NCI-H2171 (cell line): ENCODE measurements around the gene ANO1.
"Not testable (repeated sequence)": the region's sequence is repeated elsewhere in the genome, so short reads cannot be mapped to it uniquely, and the experiment has no call there.

Experiments used
- DNase-seq: peaks from one replicate; lab custom pipeline; 2025; lab: John Stamatoyannopoulos, UW

The ANO1 gene

GRCh38 chr11:70078095-70078780, at the start of gene ANO1:
Gene ANO1, plus strand, starts transcription at chr11:70078317. Its CDS starts 290 bp downstream, at chr11:70078607.
- no peak for DNase-seq

GRCh38 chr11:70029115-70029860, 48.8 kb upstream of the ANO1 start:
- DNase-seq: no peak

- no peak for DNase-seq
Observed at GRCh38 chr11:70029861-70030380, 48.2 kb upstream of the ANO1 start.

DNA sequence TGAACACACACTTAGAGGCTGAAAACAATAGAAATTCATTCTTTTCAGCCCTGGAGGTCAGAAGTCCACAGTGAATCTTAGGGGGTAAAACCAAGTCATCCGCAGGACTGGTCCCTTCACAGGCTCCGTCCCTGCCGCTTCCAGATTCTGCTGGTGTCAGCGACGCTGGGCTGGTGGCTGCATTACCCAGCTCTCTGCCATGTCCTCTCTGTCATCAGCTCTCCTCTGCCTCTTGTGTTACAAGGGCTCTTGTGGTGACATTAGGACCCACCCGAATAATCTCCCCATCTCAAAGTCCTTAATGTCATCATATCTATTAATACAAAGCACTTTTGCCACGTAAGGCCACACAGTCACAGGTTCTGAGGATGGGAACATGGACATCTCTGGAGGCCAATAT, 47.7 kb upstream of the ANO1 start:
- DNase-seq: no peak

- DNase-seq: no peak
Observed at GRCh38 chr11:70031631-70032469, 46.3 kb upstream of the ANO1 start.

- no peak for DNase-seq
Observed at GRCh38 chr11:70032470-70032795, 45.7 kb upstream of the ANO1 start.

DNA sequence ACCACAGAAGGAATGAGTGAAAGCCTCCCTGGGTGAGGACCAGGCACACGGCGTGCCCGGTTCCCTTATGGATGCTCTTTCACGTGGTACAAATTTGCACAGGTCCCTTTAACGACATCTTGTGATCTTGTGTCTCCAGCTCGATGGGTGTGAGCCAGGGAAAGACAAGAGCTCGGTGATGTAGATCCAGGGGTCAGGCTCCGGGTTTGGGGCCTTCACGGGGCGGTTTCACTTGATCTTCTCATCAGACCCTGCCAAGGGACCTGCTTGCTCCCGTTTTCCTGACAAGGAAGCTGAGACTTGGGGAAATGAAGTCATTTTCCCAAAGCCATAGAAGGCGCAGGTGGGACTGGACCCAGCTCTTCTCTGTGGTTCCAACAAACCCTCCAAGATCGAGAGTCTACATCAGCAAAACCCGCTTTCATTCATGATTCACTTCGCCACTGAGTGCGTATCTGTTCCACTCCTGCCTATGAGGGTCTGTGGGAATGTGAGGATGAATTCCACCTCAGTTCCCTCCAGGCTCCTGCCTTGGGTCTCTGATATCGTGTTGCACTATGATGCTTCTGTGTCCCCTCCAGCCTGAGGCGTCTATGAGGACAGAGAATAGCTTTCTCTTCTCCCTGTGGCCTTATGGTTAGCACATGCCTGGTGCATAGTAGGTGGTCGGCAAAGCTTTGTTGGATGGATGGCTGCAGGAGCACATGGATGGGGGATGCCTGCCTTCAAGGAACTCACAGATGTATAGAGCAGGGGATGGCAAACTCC, 45.0 kb upstream of the ANO1 start:
- no peak for DNase-seq

DNA sequence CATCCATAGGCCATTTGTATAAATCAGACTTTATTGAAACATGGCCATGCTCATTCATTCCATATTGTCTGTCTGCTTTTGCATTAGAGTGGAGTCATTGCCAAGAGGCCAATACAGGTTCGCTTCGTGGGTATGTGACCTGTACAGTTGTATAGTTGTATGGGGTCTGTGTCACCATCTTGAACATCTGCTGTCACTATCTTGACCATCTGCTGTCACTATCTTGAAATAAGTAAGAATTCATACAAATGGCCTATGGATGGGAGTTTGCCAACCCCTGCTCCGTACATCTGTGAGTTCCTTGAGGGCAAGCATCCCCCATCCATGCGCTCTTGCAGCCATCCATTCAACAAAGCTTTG, 44.4 kb upstream of the ANO1 start:
- DNase-seq: no peak

DNA sequence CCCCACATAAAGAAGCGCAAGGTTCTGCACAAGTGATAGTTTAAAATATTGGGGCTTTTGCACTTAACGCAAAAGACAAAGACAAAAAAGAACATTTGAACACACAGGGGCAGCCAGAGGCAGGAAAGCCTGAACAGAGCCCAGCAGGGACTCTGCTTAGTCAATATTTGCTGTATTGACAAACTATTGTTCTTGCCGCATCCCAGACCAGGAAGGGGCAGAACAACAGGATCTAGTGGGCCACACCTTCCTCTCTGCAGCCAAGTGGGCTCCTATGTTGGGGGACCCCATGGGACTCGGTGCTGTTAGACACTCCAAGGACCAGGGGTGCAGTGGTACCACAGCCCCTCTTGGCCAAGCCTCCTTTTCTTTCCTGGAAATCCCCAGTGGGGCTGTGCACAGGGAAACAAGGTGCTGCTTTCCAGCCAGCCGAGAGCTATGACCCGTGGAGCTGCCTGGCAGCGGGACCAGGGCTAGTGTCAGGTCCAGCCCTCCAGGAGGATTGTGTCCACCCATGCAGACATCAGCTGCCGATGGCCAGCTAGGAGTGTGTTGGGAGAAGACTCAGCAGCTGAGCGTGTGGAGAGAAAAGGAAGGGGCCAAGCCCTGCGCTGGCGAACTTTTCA, 43.3 kb upstream of the ANO1 start:
- DNase-seq: no peak

- DNase-seq: not testable (repeated sequence)
Observed at GRCh38 chr11:70035665-70036064, 42.5 kb upstream of the ANO1 start.

- peak; percentile 11 for DNase-seq
Observed at GRCh38 chr11:70036971-70037882, 40.9 kb upstream of the ANO1 start.

GRCh38 chr11:70038034-70038834, 39.9 kb upstream of the ANO1 start:
- DNase-seq: no peak

GRCh38 chr11:70040452-70040851, 37.7 kb upstream of the ANO1 start:
- no peak for DNase-seq

DNA sequence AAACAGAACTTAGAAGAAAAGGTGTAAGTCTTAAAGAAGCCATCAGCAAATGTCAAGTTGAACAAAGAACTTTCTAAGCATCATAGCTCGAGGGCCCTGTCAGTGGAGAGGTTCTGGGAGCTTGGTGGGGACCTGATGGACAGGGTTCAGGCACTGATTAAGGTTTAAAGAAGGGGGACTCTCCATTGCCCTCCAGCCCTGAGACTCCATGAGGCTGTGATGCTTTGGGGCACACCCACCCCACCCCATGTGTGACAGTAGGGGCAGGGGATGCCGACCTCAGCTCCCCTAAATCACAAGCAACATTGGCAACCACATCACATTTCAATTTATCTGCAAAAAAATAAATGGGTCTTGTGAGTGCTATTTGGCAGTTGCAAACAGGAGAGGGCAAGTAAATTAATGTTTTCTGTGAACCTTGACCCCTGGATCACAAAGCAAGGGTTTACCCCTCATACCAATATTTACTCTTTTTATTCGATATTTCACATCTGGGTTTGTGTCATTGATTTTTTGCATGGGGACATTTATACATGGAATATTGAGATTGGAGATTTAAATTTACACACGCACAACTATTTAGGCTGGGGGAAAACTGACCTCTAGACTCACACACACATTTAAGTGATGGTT, 37.1 kb upstream of the ANO1 start:
- DNase-seq: no peak

DNA sequence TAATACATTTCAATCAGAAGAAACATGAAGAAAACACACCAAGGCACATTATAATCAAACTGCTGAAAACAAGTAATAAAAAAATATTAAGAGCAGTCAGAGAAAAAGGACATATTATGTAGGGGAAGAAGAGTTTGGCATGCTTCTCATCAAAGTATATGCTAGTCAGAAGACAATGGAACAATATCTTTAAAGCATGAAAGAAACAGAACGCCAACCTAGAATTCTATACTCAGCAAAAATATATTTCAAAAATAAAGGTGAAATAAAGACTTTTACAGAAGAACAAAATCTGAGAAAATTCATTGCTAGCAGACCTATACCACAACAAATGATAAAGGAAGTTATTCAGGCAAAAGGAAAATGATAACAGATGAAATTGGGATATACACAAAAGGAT, 34.6 kb upstream of the ANO1 start:
- no peak for DNase-seq

GRCh38 chr11:70046089-70046488, 32.0 kb upstream of the ANO1 start:
- no peak for DNase-seq

DNA sequence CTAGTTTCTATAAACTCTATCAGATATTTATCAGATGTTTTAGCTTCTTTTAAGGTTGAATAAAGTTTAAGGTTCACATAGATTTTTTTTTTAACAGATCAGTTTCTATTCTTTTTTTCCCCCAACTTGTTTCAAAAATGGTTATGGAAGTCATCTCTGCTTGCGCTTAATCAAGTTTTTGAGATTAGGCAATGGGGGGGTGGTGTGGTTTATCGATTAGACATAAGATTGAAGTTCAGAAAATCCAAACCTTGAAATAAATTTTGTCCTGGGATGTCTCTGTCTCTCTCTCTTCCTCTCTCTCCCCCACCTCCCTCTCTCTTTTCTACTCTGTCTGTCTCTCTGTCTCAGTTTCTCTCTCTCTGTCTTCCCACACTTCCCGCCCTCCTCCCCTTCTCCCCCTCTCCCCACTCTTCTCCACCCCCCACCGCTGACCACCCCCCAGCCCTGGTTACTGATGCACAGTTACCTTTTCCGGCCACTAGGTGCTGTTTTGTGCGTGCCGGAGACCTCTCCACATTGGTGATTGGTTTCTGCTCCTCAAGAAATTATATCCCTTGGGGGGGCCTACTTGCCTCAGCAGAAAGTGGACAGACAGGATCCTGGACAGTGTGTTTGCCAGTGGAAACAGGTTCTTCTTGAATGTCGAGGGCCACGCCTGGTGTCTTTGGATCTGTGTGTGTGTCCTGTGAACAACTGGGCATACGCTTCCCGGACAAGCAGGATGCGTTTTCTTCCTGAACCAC, 29.7 kb upstream of the ANO1 start:
- DNase-seq: no peak

DNA sequence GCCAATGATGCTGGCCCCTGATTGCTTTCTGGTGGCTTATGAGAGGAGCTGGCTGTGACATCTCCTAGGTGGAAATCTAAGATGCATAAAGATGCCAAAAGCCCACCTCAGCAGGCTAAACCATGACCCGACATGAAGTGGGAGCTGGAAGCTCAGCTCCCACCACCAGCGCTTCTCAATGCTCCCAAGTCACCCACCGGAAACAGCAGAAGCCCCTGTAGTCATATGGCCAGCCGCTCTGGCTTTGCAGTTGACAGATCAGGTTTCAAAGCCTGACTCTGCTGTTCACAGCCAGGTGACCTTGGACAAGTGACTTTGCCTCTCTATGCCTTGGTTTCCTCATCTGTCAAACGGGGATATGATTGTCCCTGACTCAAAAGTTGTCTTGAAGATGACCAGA, 29.1 kb upstream of the ANO1 start:
- no peak for DNase-seq
